ENCODE measurements around the gene GJC3. TPM values are rescaled to one million over a fixed set of nuclear protein-coding genes. Genes with fewer than 3 reads are reported as not detected.

The GJC3 gene
- total and polyA plus RNA-seq, 2 of the 13 experiments (the other 11 are each of a cell fraction or from before 2014, with no cell fraction given), result 0.75 to 1.4 TPM

- TF ChIP-seq, protein P1, sequence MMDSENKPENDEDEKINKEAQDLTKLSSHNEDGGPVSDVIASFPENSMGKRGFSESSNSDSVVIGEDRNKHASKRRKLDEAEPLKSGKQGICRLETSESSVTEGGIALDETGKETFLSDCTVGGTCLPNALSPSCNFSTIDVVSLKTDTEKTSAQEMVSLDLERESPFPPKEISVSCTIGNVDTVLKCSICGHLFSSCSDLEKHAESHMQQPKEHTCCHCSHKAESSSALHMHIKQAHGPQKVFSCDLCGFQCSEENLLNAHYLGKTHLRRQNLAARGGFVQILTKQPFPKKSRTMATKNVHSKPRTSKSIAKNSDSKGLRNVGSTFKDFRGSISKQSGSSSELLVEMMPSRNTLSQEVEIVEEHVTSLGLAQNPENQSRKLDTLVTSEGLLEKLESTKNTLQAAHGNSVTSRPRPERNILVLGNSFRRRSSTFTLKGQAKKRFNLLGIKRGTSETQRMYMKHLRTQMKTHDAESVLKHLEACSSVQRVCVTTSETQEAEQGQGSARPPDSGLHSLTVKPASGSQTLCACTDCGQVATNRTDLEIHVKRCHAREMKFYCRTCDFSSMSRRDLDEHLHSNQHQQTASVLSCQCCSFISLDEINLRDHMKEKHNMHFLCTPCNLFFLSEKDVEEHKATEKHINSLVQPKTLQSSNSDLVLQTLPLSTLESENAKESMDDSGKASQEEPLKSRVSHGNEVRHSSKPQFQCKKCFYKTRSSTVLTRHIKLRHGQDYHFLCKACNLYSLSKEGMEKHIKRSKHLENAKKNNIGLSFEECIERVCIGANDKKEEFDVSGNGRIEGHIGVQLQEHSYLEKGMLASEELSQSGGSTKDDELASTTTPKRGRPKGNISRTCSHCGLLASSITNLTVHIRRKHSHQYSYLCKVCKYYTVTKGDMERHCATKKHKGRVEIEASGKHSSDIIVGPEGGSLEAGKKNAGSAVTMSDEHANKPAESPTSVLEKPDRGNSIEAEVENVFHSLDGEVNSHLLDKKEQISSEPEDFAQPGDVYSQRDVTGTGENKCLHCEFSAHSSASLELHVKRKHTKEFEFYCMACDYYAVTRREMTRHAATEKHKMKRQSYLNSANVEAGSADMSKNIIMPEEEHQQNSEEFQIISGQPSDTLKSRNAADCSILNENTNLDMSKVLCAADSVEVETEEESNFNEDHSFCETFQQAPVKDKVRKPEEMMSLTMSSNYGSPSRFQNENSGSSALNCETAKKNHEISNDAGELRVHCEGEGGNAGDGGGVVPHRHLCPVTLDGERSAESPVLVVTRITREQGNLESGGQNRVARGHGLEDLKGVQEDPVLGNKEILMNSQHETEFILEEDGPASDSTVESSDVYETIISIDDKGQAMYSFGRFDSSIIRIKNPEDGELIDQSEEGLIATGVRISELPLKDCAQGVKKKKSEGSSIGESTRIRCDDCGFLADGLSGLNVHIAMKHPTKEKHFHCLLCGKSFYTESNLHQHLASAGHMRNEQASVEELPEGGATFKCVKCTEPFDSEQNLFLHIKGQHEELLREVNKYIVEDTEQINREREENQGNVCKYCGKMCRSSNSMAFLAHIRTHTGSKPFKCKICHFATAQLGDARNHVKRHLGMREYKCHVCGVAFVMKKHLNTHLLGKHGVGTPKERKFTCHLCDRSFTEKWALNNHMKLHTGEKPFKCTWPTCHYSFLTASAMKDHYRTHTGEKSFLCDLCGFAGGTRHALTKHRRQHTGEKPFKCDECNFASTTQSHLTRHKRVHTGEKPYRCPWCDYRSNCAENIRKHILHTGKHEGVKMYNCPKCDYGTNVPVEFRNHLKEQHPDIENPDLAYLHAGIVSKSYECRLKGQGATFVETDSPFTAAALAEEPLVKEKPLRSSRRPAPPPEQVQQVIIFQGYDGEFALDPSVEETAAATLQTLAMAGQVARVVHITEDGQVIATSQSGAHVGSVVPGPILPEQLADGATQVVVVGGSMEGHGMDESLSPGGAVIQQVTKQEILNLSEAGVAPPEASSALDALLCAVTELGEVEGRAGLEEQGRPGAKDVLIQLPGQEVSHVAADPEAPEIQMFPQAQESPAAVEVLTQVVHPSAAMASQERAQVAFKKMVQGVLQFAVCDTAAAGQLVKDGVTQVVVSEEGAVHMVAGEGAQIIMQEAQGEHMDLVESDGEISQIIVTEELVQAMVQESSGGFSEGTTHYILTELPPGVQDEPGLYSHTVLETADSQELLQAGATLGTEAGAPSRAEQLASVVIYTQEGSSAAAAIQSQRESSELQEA (CRISPR knock-in tag; IDR thresholded peaks at IDR 0.05; ENCODE audit: not compliant biosample characterization), result no peak
- no peak for TF ChIP-seq ZNF234 (CRISPR knock-in tag; conservative IDR thresholded peaks at IDR 0.05)
- no peak for TF ChIP-seq ZNF614 (CRISPR knock-in tag; IDR thresholded peaks at IDR 0.05; ENCODE audit: borderline replicate concordance)
- TF ChIP-seq HOXA7 (CRISPR knock-in tag; IDR thresholded peaks at IDR 0.05), result no peak
- TF ChIP-seq LBX2 (CRISPR knock-in tag; IDR thresholded peaks at IDR 0.05; ENCODE audit: borderline replicate concordance), result no peak
These were observed 29.3 kb upstream of the GJC3 start (continued) for GRCh38 chr7:99958564-99959227.

Data from HepG2 (cell line).